ENCODE results near the gene SLX4IP.

- TF ChIP-seq POLR2A (IDR thresholded peaks at IDR 0.05; ENCODE audit: low read depth, low read length) = no peak
- TF ChIP-seq TAF1 (IDR thresholded peaks at IDR 0.05; ENCODE audit: borderline replicate concordance, low read depth, low read length) = no peak
- TF ChIP-seq POLR2AphosphoS5 (IDR thresholded peaks at IDR 0.05; ENCODE audit: low read depth, low read length) = no peak
Measured at GRCh38 chr20:10616212-10616611, 181.1 kb downstream of the SLX4IP start.

All from GM12892 (cell line).